K562 (cell line): Measurements from ENCODE around the gene RNPEP. TPM values are rescaled to one million over a fixed set of nuclear protein-coding genes. Genes with fewer than 3 reads are reported as not detected.

Experiments used
- CBX8 ChIP-seq: fragments of 200-600 bp; sonication (generic); IDR thresholded peaks from 2 replicates; pipeline ENCODE4 v1.6.1; 2012; ENCODE audit warnings: borderline replicate concordance, mixed run types, low read depth, mild to moderate bottlenecking, moderate library complexity, mixed read lengths, low read length, control low read depth, inconsistent platforms; ENCODE audit not compliant: poor library complexity, severe bottlenecking; ENCODE audit errors: extremely low read depth
- CCAR2 ChIP-seq: fragments of 200-400 bp; formaldehyde crosslinking; IDR thresholded peaks from 2 replicates; pipeline ENCODE4 v1.6.1; 2017; ENCODE audit warnings: mild to moderate bottlenecking, low read depth, low read length
- DEAF1 ChIP-seq: fragments of 450-650 bp; formaldehyde crosslinking; IDR thresholded peaks from 2 replicates; pipeline ENCODE4 v1.4.0; 2020; ENCODE audit warnings: mild to moderate bottlenecking, moderate library complexity
- GTF2B ChIP-seq: IDR thresholded peaks from 2 replicates; pipeline ENCODE4 v1.6.1; 2011; ENCODE audit not compliant: insufficient read length; ENCODE audit errors: extremely low read depth
- HNRNPH1 ChIP-seq: fragments of 200-400 bp; formaldehyde crosslinking; optimal IDR thresholded peaks from 2 replicates; pipeline ENCODE3; 2017; ENCODE audit warnings: low read depth, mild to moderate bottlenecking, low read length, moderate library complexity
- ID3 ChIP-seq, 2 experiments: fragments of 250-450 bp in 1 of 2; fragments of 450-650 bp in 1 of 2; sonication (Bioruptor Pico) in 1 of 2; IDR thresholded peaks; 2 replicates each; pipeline versions ENCODE4 v1.6.1 to v1.8.0; 2016 to 2021; ENCODE audit warnings: mild to moderate bottlenecking in 2 of 2, moderate library complexity in 2 of 2, missing compliant biosample characterization in 1 of 2, missing genetic modification characterization in 1 of 2
- JUNB ChIP-seq: fragments of 450-650 bp; formaldehyde crosslinking; conservative IDR thresholded peaks from 2 replicates; pipeline ENCODE4 v1.4.0; 2020; ENCODE audit warnings: mild to moderate bottlenecking
- NFATC3 ChIP-seq: fragments of 450-650 bp; IDR thresholded peaks from 2 replicates; pipeline ENCODE4 v1.6.1; 2017; ENCODE audit warnings: mild to moderate bottlenecking
- NFYB ChIP-seq: IDR thresholded peaks from 2 replicates; pipeline ENCODE4 v1.6.1; 2011; ENCODE audit warnings: mild to moderate bottlenecking, moderate library complexity; ENCODE audit not compliant: insufficient read length; ENCODE audit errors: extremely low read depth
- NR1H2 ChIP-seq: sonication (generic); formaldehyde crosslinking; IDR thresholded peaks from 2 replicates; pipeline ENCODE4 v1.4.0; 2020; ENCODE audit warnings: mild to moderate bottlenecking, missing genetic modification reagents
- PYGO2 ChIP-seq: fragments of 450-650 bp; IDR thresholded peaks from 2 replicates; pipeline ENCODE4 v1.6.1; 2016; ENCODE audit warnings: mild to moderate bottlenecking, missing genetic modification characterization, moderate library complexity, missing compliant biosample characterization
- ZBTB40 ChIP-seq, 2 experiments: fragments of 450-650 bp in 1 of 2; sonication (generic) in 1 of 2; formaldehyde crosslinking in 1 of 2; IDR thresholded peaks; 2 replicates each; pipeline versions ENCODE4 v1.7.1 to v1.9.0; 2016 to 2022; ENCODE audit warnings: inconsistent platforms in 1 of 2, mild to moderate bottlenecking in 1 of 2, missing genetic modification reagents in 1 of 2
- polyA plus RNA-seq, 8 experiments: library from polyadenylated mRNA; depleted of rRNA in 4 of 8; stranded (reverse) in 5 of 8; unstranded in 3 of 8; fragments of >200 nt; fragmentation: Nextera tagmentation in 2 of 8; fragmentation: Illumina TruSeq in 1 of 8; extraction: Ambion mirVana in 2 of 8; extraction: Trizol in 1 of 8; gene quantifications; 2 replicates each; pipeline versions ENCODE4 v1.2.1 to v1.2.3, GENCODE V29; 2011 to 2014; ENCODE audit warnings: inconsistent platforms in 1 of 8, missing spikeins in 1 of 8
- total RNA-seq, 7 experiments: library from RNA; depleted of rRNA in 6 of 7; stranded (reverse); fragments of >200 nt in 6 of 7; fragmentation: Illumina TruSeq in 2 of 7; extraction: Trizol in 2 of 7; gene quantifications; 2 replicates each; pipeline versions ENCODE4 v1.2.1 to v1.2.3, GENCODE V29; 2011 to 2021; ENCODE audit warnings: low replicate concordance in 1 of 7
- TF ChIP-seq, protein P1 (sequence below): fragments of 450-650 bp; IDR thresholded peaks from 2 replicates; pipeline ENCODE4 v1.6.1; 2016; ENCODE audit warnings: low read depth, mild to moderate bottlenecking, moderate library complexity

RNPEP gene
- total and polyA plus RNA-seq, 9 of the 15 experiments (the other 6 are each of a cell fraction or from before 2014, with no cell fraction given), result 27.5 to 131 (median 63.4) TPM

GRCh38 chr1:201999625-202000238 lies 17.3 kb downstream of the RNPEP start (continued):
- TF ChIP-seq ZBTB40 (IDR thresholded peaks at IDR 0.05) (no peak), ZBTB40 (CRISPR knock-in tag; IDR thresholded peaks at IDR 0.05) (no peak), GTF2B (no peak), CBX8 (no peak), JUNB (no peak), ID3 (CRISPR knock-in tag; IDR thresholded peaks at IDR 0.05) (no peak), ID3 (tag; IDR thresholded peaks at IDR 0.05) (no peak), DEAF1 (CRISPR knock-in tag) (peak; percentile 71), PYGO2 (tag) (no peak), HNRNPH1 (no peak), NR1H2 (CRISPR knock-in tag) (0 out of 2 replicates have a peak, but pooled peaks have one; percentile 41), NFATC3 (no peak), NFYB (no peak), CCAR2 (no peak)
- TF ChIP-seq, protein P1, sequence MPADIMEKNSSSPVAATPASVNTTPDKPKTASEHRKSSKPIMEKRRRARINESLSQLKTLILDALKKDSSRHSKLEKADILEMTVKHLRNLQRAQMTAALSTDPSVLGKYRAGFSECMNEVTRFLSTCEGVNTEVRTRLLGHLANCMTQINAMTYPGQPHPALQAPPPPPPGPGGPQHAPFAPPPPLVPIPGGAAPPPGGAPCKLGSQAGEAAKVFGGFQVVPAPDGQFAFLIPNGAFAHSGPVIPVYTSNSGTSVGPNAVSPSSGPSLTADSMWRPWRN, result no peak
